Adrenal gland (tissue), 12 donors: ENCODE measurements around the gene PREB. TPM values are rescaled to one million over a fixed set of nuclear protein-coding genes. Genes with fewer than 3 reads are reported as not detected.
"Not testable (repeated sequence)": the region's sequence is repeated elsewhere in the genome, so short reads cannot be mapped to it uniquely, and the experiment has no call there.

Experiments used
- DNase-seq, 7 donors: peaks; one replicate each; pipeline ENCODE4 v3.0.0-alpha.2; 2019 to 2020
- H3K27ac ChIP-seq, 5 donors: fragments of 200-600 bp; sonication (generic) in 4 of 5; 1 replicate in 3 of 5; 2 replicates in 2 of 5; pipeline versions ENCODE4 v1.5.1 to v1.8.0; 2016 to 2020; ENCODE audit warnings: mild to moderate bottlenecking in 1 of 5
- H3K27me3 ChIP-seq: fragments of 200-600 bp; 2 replicates; pipeline ENCODE4 v1.8.0; 2021
- H3K36me3 ChIP-seq, 2 donors: fragments of 200-600 bp; replicated peaks in 1 of 2; 1 replicate in 1 of 2; 2 replicates in 1 of 2; pipeline versions ENCODE4 v1.5.1 to v1.8.0; 2018 to 2022
- H3K4me1 ChIP-seq, 2 donors: fragments of 200-600 bp; replicated peaks in 1 of 2; 1 replicate in 1 of 2; 2 replicates in 1 of 2; pipeline versions ENCODE4 v1.5.1 to v1.8.0; 2018 to 2021
- H3K4me3 ChIP-seq, 4 donors: fragments of 200-600 bp; sonication (generic) in 3 of 4; one replicate each; pipeline ENCODE4 v1.5.1; 2016 to 2018
- H3K9me3 ChIP-seq, 3 donors: fragments of 200-600 bp; sonication (generic) in 1 of 3; replicated peaks in 1 of 3; 1 replicate in 2 of 3; 2 replicates in 1 of 3; pipeline versions ENCODE4 v1.5.1 to v1.8.0; 2016 to 2021
- POLR2A ChIP-seq, 2 donors: fragments of 450-650 bp; IDR thresholded peaks; one replicate each; pipeline ENCODE4 v1.6.1; 2017; ENCODE audit warnings: antibody characterized with exemption in 2 of 2, mild to moderate bottlenecking in 2 of 2, moderate library complexity in 1 of 2
- WGBS, 4 donors: extraction: QIAGEN DNeasy Blood & Tissue Kit in 2 of 4; methylation state at CpG; one replicate each; pipeline versions ENCODE4 v1.1.5 to v1.1.7; 2013 to 2017; 5-methylcytosine and 5-hydroxymethylcytosine counted together
- intact Hi-C, 2 donors: fragments of 100-400 bp; cut with DNase I; formaldehyde crosslinking; loops; one replicate each; pipeline versions ENCODE4 v1.14.1 to v1.15.0; 2022 to 2023
- polyA plus RNA-seq, 3 donors: library from polyadenylated mRNA; stranded (reverse); fragments of 200-250 nt in 2 of 3; fragments of 350-450 nt in 1 of 3; fragmentation: Illumina TruSeq in 1 of 3; extraction: RNeasy Lipid Tissue Mini Kit (QIAGEN cat#74804) in 1 of 3; gene quantifications; one replicate each; pipeline ENCODE4 v1.2.3, GENCODE V29; 2013 to 2014
- total RNA-seq, 9 donors: library from RNA; depleted of rRNA in 4 of 9; stranded (reverse); fragments of >200 nt in 4 of 9; fragments of 120-200 nt in 1 of 9; fragmentation: NEBNext Ultra II Directional in 1 of 9; extraction: Animal tissue kit (Norgen Biotek cat#: 25700) in 1 of 9; gene quantifications; one replicate each; pipeline versions ENCODE4 v1.1.0 to v1.2.4, GENCODE V29; 2013 to 2023
- TF ChIP-seq, protein P1 (sequence below), 6 experiments: fragments of 450-650 bp in 4 of 6; fragments of 200-600 bp in 2 of 6; sonication (generic) in 1 of 6; IDR thresholded peaks; 1 replicate in 5 of 6; 2 replicates in 1 of 6; pipeline versions ENCODE4 v1.5.1 to v1.8.0; 2016 to 2021; ENCODE audit warnings: antibody characterized with exemption in 6 of 6, mild to moderate bottlenecking in 2 of 6, moderate library complexity in 1 of 6
- donor health status: healthy with polysubstance abuse.
- donor health status: Bipolar disorder and iron deficiency.
- donor health status: DM: yes; HTN: yes; CAD: no.
- donor health status: DM: no; HTN: no; CAD: no.
- donor health status: DM: no; HTN: no; CAD: no.
- donor health status: DM: yes; HTN: yes; CAD: no.

Gene PREB
- total and polyA plus RNA-seq, 12 donors, result 44.1 to 91.5 (median 66.2) TPM

DNA sequence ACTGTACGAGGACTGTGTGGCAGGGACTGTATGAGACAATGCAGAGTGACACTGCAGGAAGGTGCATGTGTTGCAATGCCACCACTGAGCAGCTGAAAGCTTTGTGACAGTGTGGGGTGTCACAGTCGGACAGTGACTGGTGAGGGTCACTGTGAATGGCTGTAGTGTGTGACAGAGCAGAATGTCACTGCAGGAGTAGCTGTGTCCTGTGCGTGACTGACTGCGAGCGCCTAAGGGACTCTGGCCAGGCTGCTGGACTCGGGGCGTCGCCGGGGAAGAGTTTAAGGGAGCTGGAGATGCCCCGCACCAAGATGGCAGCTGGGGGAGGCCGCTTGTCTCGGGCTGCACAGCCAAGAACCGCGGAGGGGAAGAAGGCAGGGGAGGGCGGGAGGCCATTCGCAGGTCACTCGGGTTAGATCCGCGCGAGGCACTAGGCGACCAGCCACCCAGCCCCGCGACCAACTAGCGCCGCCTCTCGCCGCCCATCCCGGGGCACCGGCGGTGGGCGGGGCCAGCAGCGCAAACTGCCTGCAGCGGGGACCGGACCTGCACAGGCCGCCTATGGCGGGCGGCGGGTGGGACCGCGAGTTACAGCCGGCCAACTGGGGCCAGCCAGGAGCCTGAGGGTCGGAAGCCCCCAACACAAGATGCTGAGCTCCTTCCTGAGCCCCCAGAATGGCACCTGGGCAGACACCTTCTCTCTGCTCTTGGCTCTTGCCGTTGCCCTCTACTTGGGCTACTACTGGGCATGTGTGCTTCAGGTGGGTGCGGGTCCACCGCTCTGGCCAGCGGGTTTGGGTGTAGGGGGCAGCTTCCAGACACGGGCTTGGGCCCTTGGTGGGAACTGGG lies 10.9 kb downstream of the PREB start, which contains the start of gene ABHD1:
ABHD1 (plus strand) TSS at position 514 of the 849 bp plus-strand sequence; CDS start at position 648, 134 bp downstream.
- intact Hi-C loops, result no loop called here
- 3 to 9% (median 5%) methylated on average over 11 to 47 of the region's 47 CpGs for WGBS, 4 donors
- peak within 1 kb of the TSS in 2 of 5 donors; percentile 26 to 27 for H3K27ac ChIP-seq

DNA sequence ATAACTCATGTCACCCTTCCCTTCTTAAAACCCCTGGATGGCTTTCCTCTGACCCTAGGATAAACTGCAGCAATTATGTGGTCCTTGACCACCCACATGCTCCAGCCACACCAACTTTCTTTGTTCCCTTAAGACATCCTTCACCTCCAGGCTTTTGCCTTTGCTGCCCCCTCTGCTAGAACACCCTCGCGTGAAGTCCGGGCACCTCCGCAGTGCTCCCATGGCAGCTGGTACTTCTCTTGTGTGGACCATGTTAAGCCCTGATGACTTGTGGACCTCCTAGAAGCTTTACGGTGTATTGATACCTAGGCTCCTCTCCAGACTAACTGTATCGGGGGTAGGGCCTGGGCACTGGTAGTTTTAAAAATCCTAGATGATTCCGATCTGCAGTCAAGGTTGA lies 11.6 kb downstream of the PREB start:
- DNase-seq, result no peak
- H3K4me1 ChIP-seq, result peaks cover 0 to 11% of the 10 kb centered on the region in 2 donors
- no peak overlapping the region for H3K27ac ChIP-seq
- H3K36me3 ChIP-seq, result no peaks in the 10 kb centered on the region
- H3K27me3 ChIP-seq, result peaks cover 9% of the 10 kb centered on the region
- intact Hi-C loops, result no loop called here
- 86 to 89% (median 88%) methylated on average over 7 of the region's 7 CpGs for WGBS, 4 donors
- H3K4me3 ChIP-seq, result no peak overlapping the region
- H3K9me3 ChIP-seq, result no peaks in the 10 kb centered on the region
- TF ChIP-seq, protein P1, sequence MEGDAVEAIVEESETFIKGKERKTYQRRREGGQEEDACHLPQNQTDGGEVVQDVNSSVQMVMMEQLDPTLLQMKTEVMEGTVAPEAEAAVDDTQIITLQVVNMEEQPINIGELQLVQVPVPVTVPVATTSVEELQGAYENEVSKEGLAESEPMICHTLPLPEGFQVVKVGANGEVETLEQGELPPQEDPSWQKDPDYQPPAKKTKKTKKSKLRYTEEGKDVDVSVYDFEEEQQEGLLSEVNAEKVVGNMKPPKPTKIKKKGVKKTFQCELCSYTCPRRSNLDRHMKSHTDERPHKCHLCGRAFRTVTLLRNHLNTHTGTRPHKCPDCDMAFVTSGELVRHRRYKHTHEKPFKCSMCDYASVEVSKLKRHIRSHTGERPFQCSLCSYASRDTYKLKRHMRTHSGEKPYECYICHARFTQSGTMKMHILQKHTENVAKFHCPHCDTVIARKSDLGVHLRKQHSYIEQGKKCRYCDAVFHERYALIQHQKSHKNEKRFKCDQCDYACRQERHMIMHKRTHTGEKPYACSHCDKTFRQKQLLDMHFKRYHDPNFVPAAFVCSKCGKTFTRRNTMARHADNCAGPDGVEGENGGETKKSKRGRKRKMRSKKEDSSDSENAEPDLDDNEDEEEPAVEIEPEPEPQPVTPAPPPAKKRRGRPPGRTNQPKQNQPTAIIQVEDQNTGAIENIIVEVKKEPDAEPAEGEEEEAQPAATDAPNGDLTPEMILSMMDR (IDR thresholded peaks at IDR 0.05), result no peak
- no peak for TF ChIP-seq POLR2A (IDR thresholded peaks at IDR 0.05)

More for the DNA sequence above, 10.9 kb downstream of the PREB start, which contains the start of gene ABHD1:
- TF ChIP-seq POLR2A (IDR thresholded peaks at IDR 0.05), result peak in 1 of 2 donors; percentile 31
- TF ChIP-seq, protein P1 (IDR thresholded peaks at IDR 0.05), result no peak
- Histone ChIP-seq H3K9me3 (no peaks in the 10 kb centered on the region), H3K4me3 (peak within 1 kb of the TSS in 2 of 4 donors; percentile 24 to 58), H3K4me1 (peaks cover 0 to 7% of the 10 kb centered on the region in 2 donors), H3K36me3 (no peaks in the 10 kb centered on the region), H3K27me3 (peaks cover 2% of the 10 kb centered on the region)
- peak; percentile 61 to 73 (median 65) for DNase-seq

DNA sequence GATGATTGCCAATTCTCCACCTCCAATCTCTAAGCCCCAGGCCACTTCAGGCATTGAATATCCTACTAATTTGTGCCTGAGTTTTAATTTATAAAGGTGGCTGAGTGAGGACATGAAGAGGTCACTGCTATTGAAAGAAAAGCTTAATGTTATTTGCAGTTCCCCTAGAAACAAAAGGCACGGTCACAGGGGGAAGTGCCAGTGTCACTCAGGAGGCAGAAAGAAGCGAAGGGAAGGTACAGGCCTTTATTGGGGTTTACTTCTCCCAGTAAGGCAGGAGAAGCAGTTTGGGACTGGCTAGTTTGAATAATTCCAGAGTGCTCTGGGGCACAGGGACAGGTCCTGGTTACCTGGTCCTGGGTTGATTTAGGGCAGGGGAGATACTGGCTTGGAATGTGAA lies 12.5 kb downstream of the PREB start:
- Histone ChIP-seq H3K27me3 (peaks cover 9% of the 10 kb centered on the region), H3K27ac (no peak overlapping the region), H3K36me3 (no peaks in the 10 kb centered on the region), H3K4me3 (no peak overlapping the region), H3K4me1 (peaks cover 0 to 11% of the 10 kb centered on the region in 2 donors), H3K9me3 (no peaks in the 10 kb centered on the region)
- no peak for DNase-seq
- TF ChIP-seq, protein P1 (IDR thresholded peaks at IDR 0.05), result no peak
- TF ChIP-seq POLR2A (IDR thresholded peaks at IDR 0.05), result no peak
- 72 to 85% (median 81%) methylated on average over 2 of the region's 2 CpGs for WGBS, 4 donors
- intact Hi-C loops, result no loop called here

DNA sequence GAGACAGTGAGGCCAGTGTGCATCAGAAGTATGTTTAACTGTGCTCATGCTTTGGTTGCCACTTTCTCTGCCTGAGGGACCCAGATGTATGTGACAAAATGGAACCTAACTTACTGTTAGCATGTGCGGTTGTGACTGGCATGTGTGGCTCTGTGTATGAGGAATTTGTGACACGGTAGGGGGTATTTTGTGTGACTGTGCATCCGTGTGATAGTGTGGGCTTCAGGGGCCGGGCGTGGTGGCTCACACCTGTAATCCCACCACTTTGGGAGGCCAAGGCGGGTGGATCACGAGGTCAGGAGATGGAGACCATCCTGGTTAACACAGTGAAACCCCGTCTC lies 15.1 kb downstream of the PREB start:
- H3K9me3 ChIP-seq, H3K27ac ChIP-seq, intact Hi-C loops, DNase-seq, H3K36me3 ChIP-seq, H3K27me3 ChIP-seq: not testable (repeated sequence)
- 80 to 84% (median 82%) methylated on average over 8 of the region's 8 CpGs for WGBS, 4 donors
- Histone ChIP-seq H3K4me3 (peak overlapping the region in 1 of 4 donors; percentile 51), H3K4me1 (peaks cover 0 to 11% of the 10 kb centered on the region in 2 donors)
